AG09309 (cell line): ENCODE measurements around the gene TMX4.

Experiments
- DNase-seq: peaks from one replicate; pipeline ENCODE4 v3.0.0-alpha.2; 2010; ENCODE audit warnings: low read depth
- H3K4me3 ChIP-seq: 2 replicates; pipeline ENCODE4 v1.5.1; 2011; ENCODE audit warnings: mild to moderate bottlenecking, low read depth, low read length, moderate library complexity; ENCODE audit not compliant: control insufficient read depth
- CTCF ChIP-seq: IDR thresholded peaks from 2 replicates; pipeline ENCODE4 v1.5.1; 2011; ENCODE audit warnings: mild to moderate bottlenecking, low read depth, low read length, inconsistent platforms; ENCODE audit not compliant: insufficient read depth, control insufficient read depth; ENCODE audit errors: missing control alignments

Gene TMX4

GRCh38 chr20:7980332-7981046 is 39.1 kb downstream of the TMX4 start:
- DNase-seq: peak; percentile 7
- H3K4me3 ChIP-seq: no peak overlapping the region
- TF ChIP-seq CTCF: peak; percentile 55

- no peak for TF ChIP-seq CTCF
- no peak overlapping the region for H3K4me3 ChIP-seq
- no peak for DNase-seq
Measured at GRCh38 chr20:7977709-7978108, 41.9 kb downstream of the TMX4 start.

- DNase-seq: no peak
- no peak for TF ChIP-seq CTCF
- H3K4me3 ChIP-seq: no peak overlapping the region
Measured at GRCh38 chr20:7975851-7976414, 43.6 kb downstream of the TMX4 start.

GRCh38 chr20:7974785-7975435 is 44.7 kb downstream of the TMX4 start:
- no peak for TF ChIP-seq CTCF
- no peak overlapping the region for H3K4me3 ChIP-seq
- no peak for DNase-seq

GRCh38 chr20:7971536-7972280 is 47.9 kb downstream of the TMX4 start:
- no peak overlapping the region for H3K4me3 ChIP-seq
- no peak for DNase-seq
- TF ChIP-seq CTCF: no peak

GRCh38 chr20:7967199-7967844 is 52.2 kb downstream of the TMX4 start:
- peak; percentile 51 for DNase-seq
- TF ChIP-seq CTCF: no peak

More at GRCh38 chr20:7967199-7967844, 52.2 kb downstream of the TMX4 start:
- H3K4me3 ChIP-seq: no peak overlapping the region
